Prostate gland (tissue), 2 donors: ENCODE results near the gene CLEC16A. TPM values are rescaled to one million over a fixed set of nuclear protein-coding genes. Genes with fewer than 3 reads are reported as not detected.

ENCODE experiments used
- DNase-seq: peaks from one replicate; pipeline ENCODE4 v3.0.0-alpha.2; 2019; ENCODE audit warnings: low spot score
- H3K27ac ChIP-seq, 2 donors: fragments of 200-600 bp; sonication (generic); 2 replicates each; pipeline ENCODE4 v1.5.1; 2017 to 2019
- H3K27me3 ChIP-seq: fragments of 200-600 bp; sonication (generic); replicated peaks from 2 replicates; pipeline ENCODE4 v1.5.1; 2019; ENCODE audit not compliant: insufficient read depth
- H3K36me3 ChIP-seq, 2 donors: fragments of 200-600 bp; sonication (generic); 1 replicate in 1 of 2; 2 replicates in 1 of 2; pipeline versions ENCODE4 v1.5.1 to v1.8.1; 2017 to 2019
- H3K4me1 ChIP-seq: fragments of 200-600 bp; sonication (generic); replicated peaks from 2 replicates; pipeline ENCODE4 v1.5.1; 2019
- H3K4me3 ChIP-seq, 2 donors: fragments of 200-600 bp; sonication (generic); 2 replicates each; pipeline ENCODE4 v1.5.1; 2017 to 2019
- H3K9me3 ChIP-seq: fragments of 200-600 bp; sonication (generic); 2 replicates; pipeline ENCODE4 v1.5.1; 2017
- POLR2A ChIP-seq: fragments of 450-650 bp; IDR thresholded peaks from one replicate; pipeline ENCODE4 v1.6.1; 2016; ENCODE audit warnings: antibody characterized with exemption, mild to moderate bottlenecking
- POLR2AphosphoS5 ChIP-seq: sonication (generic); formaldehyde crosslinking; IDR thresholded peaks from one replicate; pipeline ENCODE4 v1.6.1; 2017; ENCODE audit warnings: antibody characterized with exemption
- WGBS: methylation state at CpG from one replicate; pipeline ENCODE4 v1.1.5; 2018; 5-methylcytosine and 5-hydroxymethylcytosine counted together
- intact Hi-C: fragments of 100-400 bp; cut with DNase I; formaldehyde crosslinking; loops from one replicate; pipeline ENCODE4 v1.14.2; 2022
- total RNA-seq, 2 donors: library from RNA; depleted of rRNA; stranded (reverse); fragments of >200 nt; gene quantifications; one replicate each; pipeline ENCODE4 v1.1.0, GENCODE V29; 2016
- TF ChIP-seq, protein P1 (sequence below), 4 experiments: fragments of 200-600 bp in 2 of 4; fragments of 450-650 bp in 2 of 4; sonication (generic) in 2 of 4; IDR thresholded peaks; 1 replicate in 3 of 4; 2 replicates in 1 of 4; pipeline ENCODE4 v1.5.1; 2016 to 2019; ENCODE audit warnings: antibody characterized with exemption in 4 of 4, mild to moderate bottlenecking in 2 of 4, moderate library complexity in 2 of 4

Gene CLEC16A
- total RNA-seq, 2 donors from 2014 or later = 26.1 to 52.2 TPM

DNA sequence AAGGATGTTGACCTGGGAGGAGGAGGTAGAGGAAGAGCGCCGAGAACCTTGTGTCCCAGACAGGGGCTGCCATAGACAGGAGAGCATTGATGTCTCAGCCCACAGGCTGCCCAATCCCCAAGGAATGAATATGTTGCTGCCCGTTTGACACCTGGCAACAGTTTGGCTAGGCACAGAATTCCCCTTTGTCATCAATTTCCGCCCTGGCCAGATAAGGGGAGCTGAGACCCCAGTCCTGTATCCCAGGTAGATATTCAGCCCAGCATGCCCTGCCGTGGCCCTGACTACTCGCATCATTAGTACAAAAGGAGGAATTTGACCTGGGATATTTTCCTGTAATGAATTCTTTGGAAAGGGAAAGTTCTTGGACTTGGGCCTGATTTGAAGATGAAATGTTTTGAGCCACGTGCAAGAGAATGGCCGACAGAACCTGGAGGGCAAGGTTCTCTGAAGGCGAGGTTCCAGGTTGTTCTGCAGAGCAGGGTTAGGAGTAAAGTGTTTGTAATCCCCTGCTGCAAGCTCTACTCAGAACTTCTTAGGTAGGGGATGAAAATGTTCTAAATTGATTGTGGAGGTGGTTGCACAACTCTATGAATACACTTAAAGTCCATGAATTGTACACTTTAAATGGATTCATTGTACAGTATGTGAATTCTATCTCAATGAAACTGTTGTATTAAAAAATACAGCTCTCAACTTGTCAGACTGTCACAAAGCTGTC, 202.8 kb downstream of the CLEC16A start:
- 73% methylated on average over 9 of the region's 9 CpGs for WGBS
- TF ChIP-seq POLR2A (no peak), POLR2AphosphoS5 (no peak)
- TF ChIP-seq, protein P1, sequence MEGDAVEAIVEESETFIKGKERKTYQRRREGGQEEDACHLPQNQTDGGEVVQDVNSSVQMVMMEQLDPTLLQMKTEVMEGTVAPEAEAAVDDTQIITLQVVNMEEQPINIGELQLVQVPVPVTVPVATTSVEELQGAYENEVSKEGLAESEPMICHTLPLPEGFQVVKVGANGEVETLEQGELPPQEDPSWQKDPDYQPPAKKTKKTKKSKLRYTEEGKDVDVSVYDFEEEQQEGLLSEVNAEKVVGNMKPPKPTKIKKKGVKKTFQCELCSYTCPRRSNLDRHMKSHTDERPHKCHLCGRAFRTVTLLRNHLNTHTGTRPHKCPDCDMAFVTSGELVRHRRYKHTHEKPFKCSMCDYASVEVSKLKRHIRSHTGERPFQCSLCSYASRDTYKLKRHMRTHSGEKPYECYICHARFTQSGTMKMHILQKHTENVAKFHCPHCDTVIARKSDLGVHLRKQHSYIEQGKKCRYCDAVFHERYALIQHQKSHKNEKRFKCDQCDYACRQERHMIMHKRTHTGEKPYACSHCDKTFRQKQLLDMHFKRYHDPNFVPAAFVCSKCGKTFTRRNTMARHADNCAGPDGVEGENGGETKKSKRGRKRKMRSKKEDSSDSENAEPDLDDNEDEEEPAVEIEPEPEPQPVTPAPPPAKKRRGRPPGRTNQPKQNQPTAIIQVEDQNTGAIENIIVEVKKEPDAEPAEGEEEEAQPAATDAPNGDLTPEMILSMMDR (IDR thresholded peaks at IDR 0.05) = no peak
- no peaks in the 10 kb centered on the region for H3K9me3 ChIP-seq
- no peaks in the 10 kb centered on the region for H3K4me1 ChIP-seq
- H3K36me3 ChIP-seq = no peaks in the 10 kb centered on the region
- no peaks in the 10 kb centered on the region for H3K27me3 ChIP-seq
- H3K27ac ChIP-seq = no peak overlapping the region
- intact Hi-C loops = no loop called here
- no peak for DNase-seq
- H3K4me3 ChIP-seq = no peak overlapping the region

DNA sequence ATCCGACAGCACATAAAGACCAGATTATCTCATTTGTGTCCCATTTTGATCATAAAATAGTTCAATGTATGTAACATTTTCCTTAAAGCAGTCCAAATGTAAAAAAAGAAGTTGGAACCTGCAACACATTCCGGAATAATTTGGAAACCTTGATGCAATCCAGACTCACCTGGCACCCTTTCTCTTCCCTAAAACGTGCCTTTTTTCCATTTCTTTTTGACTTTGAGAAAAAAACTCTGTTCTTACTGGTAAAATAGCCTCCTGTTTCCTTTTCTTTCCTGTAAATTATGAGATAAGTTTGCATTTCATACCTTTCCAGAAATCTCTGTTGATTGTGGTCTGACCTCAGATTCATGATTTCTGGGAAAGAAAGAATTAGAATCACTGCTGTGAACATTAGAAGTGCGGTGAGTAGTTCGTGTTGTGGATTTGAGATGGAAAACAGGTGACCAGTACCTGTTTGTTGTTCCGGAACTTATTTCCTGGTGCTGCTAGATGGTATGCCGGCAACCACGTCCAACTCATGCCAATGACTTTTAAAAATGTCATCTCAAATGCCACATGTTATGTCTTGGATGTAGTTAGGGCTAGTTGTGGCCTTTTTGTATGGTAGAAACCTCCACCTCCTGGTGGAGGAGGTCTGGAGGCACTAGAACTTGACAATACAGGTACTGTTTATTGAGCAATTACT, 203.5 kb downstream of the CLEC16A start:
- TF ChIP-seq POLR2A = no peak
- TF ChIP-seq, protein P1 (IDR thresholded peaks at IDR 0.05) = no peak
- no peak for TF ChIP-seq POLR2AphosphoS5
- intact Hi-C loops = no loop called here
- no peaks in the 10 kb centered on the region for H3K36me3 ChIP-seq
- WGBS = 72% methylated on average over 8 of the region's 8 CpGs
- no peak overlapping the region for H3K4me3 ChIP-seq
- no peak for DNase-seq
- H3K27me3 ChIP-seq = no peaks in the 10 kb centered on the region
- no peaks in the 10 kb centered on the region for H3K9me3 ChIP-seq
- no peak overlapping the region for H3K27ac ChIP-seq
- no peaks in the 10 kb centered on the region for H3K4me1 ChIP-seq

DNA sequence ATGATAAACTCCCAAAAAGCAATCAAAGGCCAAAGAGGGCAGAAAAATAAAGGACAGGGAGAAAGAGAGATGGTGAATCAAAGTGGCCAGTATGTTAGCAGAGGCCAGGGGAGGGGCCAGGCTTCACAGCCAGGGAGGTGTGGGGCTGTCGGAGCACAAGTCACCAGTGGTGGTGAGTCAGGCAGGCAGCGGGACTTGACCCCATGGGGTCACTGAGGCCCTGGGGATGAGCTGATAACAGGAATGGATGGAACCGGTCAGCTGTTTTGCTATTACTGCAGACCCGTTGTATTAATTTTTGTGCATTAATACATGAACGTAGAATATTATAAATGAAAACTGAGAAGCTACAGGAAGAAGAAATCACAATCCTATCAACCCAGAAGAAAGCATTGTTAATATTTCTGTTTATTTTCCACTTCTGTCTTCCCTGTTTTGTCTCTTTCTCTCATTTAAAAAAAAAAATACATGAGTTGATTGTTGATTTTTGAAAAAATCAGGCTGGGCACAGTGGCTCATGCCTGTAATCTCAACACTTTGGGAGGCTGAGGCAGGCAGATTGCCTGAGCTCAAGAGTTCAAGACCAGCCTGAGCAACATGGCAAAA, 204.8 kb downstream of the CLEC16A start:
- intact Hi-C loops = no loop called here
- WGBS = 81% methylated on average over 5 of the region's 5 CpGs
- TF ChIP-seq POLR2A = no peak
- TF ChIP-seq, protein P1 (IDR thresholded peaks at IDR 0.05) = no peak
- TF ChIP-seq POLR2AphosphoS5 = no peak
- H3K9me3 ChIP-seq = no peaks in the 10 kb centered on the region
- no peak for DNase-seq
- H3K27ac ChIP-seq = no peak overlapping the region
- H3K4me1 ChIP-seq = no peaks in the 10 kb centered on the region
- no peaks in the 10 kb centered on the region for H3K36me3 ChIP-seq
- no peaks in the 10 kb centered on the region for H3K27me3 ChIP-seq
- H3K4me3 ChIP-seq = no peak overlapping the region

DNA sequence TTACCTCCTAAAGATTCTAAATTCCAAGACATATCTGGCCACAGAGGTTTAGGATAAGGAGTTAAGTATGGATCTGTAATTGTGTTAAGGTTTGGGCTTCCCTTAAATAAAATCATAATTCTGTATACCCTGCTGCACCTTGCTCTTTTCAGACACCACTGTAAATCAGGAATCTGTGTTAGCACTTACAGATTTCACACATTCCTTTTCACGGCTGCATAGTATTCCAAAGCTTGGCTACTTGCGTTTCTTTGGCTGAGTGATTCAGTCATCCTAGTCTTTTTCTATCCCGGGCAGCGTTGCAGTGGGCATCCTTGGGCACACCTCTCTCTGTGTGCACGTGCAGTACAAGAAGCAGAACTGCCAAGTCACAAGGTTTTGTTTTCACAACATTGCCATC, 205.8 kb downstream of the CLEC16A start:
- WGBS = 97% methylated on average over 5 of the region's 5 CpGs
- intact Hi-C loops = no loop called here
- H3K4me3 ChIP-seq = no peak overlapping the region
- H3K4me1 ChIP-seq = no peaks in the 10 kb centered on the region
- TF ChIP-seq POLR2A = no peak
- TF ChIP-seq, protein P1 (IDR thresholded peaks at IDR 0.05) = no peak
- TF ChIP-seq POLR2AphosphoS5 = no peak
- no peaks in the 10 kb centered on the region for H3K36me3 ChIP-seq
- DNase-seq = no peak
- H3K27me3 ChIP-seq = no peaks in the 10 kb centered on the region
- no peak overlapping the region for H3K27ac ChIP-seq
- H3K9me3 ChIP-seq = no peaks in the 10 kb centered on the region
